Ovary (tissue), 3 donors: ENCODE results near the gene FSD1L.

Experiments
- EP300 ChIP-seq: sonication (generic); formaldehyde crosslinking; IDR thresholded peaks from one replicate; pipeline ENCODE4 v1.6.1; 2017; ENCODE audit warnings: antibody characterized with exemption
- POLR2A ChIP-seq: fragments of 450-650 bp; IDR thresholded peaks from one replicate; pipeline ENCODE4 v1.6.1; 2017; ENCODE audit warnings: antibody characterized with exemption, mild to moderate bottlenecking, moderate library complexity
- TF ChIP-seq, protein P1 (sequence below), 3 donors: fragments of 450-650 bp in 2 of 3; fragments of 200-600 bp in 1 of 3; IDR thresholded peaks; one replicate each; pipeline versions ENCODE4 v1.5.1 to v1.8.0; 2016 to 2022; ENCODE audit warnings: antibody characterized with exemption in 3 of 3, mild to moderate bottlenecking in 1 of 3
- donor health status: DM: no; HTN: no; CAD: no.

DNA sequence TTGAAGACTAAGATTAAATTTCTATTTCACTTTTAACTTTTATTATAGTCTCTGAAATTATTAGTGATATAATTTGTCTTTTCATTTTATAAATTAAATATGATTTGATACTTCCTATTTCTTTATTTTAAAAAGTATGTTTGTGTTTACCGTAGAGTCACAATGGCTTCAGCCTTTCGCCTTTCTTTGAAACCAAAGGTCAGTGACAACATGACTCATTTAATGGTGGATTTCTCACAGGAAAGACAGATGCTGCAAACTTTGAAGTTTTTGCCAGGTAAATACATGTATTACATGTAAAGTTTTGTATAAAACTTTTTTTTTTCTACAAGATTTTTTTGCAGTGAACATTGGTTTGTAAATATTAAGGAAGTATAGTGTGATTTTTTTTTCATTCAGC is 36.4 kb downstream of the FSD1L start:
- TF ChIP-seq POLR2A (no peak), EP300 (no peak)
- TF ChIP-seq, protein P1, sequence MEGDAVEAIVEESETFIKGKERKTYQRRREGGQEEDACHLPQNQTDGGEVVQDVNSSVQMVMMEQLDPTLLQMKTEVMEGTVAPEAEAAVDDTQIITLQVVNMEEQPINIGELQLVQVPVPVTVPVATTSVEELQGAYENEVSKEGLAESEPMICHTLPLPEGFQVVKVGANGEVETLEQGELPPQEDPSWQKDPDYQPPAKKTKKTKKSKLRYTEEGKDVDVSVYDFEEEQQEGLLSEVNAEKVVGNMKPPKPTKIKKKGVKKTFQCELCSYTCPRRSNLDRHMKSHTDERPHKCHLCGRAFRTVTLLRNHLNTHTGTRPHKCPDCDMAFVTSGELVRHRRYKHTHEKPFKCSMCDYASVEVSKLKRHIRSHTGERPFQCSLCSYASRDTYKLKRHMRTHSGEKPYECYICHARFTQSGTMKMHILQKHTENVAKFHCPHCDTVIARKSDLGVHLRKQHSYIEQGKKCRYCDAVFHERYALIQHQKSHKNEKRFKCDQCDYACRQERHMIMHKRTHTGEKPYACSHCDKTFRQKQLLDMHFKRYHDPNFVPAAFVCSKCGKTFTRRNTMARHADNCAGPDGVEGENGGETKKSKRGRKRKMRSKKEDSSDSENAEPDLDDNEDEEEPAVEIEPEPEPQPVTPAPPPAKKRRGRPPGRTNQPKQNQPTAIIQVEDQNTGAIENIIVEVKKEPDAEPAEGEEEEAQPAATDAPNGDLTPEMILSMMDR (IDR thresholded peaks at IDR 0.05): no peak
